GM12873 (cell line): ENCODE measurements around the gene TPD52L2.

Experiments
- TF ChIP-seq, protein P1 (sequence below): IDR thresholded peaks from 2 replicates; pipeline ENCODE4 v1.5.1; 2012; ENCODE audit warnings: low read depth, mild to moderate bottlenecking, moderate library complexity, low read length, control low read depth; ENCODE audit not compliant: insufficient read depth; ENCODE audit errors: missing control alignments

The TPD52L2 gene

DNA sequence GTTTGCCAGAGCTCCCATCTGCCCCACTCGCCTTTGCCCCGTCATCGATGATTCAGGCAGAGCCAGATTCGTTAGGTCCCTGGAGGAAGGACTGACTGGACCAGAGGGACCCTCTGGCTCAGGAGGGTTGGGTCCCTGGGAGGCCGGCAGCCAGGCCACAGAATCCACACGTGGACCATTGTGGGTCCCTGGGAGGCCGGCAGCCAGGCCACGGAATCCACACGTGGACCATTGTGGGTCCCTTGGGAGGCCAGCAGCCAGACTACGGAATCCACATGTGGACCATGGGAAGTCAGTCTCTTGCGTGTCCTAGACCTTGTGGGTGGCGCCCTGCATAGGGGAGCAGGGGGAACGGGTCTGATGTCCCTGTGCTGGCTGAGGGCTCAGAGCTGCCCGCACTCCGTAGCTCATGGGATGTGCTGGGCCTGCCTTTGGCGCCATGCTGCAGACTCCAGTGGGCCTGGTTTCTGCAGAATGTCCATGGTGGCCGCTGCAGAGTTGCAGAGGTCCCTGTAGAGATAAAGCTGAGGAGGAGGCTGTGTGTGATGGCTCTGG lies 67.6 kb downstream of the TPD52L2 start:
- TF ChIP-seq, protein P1, sequence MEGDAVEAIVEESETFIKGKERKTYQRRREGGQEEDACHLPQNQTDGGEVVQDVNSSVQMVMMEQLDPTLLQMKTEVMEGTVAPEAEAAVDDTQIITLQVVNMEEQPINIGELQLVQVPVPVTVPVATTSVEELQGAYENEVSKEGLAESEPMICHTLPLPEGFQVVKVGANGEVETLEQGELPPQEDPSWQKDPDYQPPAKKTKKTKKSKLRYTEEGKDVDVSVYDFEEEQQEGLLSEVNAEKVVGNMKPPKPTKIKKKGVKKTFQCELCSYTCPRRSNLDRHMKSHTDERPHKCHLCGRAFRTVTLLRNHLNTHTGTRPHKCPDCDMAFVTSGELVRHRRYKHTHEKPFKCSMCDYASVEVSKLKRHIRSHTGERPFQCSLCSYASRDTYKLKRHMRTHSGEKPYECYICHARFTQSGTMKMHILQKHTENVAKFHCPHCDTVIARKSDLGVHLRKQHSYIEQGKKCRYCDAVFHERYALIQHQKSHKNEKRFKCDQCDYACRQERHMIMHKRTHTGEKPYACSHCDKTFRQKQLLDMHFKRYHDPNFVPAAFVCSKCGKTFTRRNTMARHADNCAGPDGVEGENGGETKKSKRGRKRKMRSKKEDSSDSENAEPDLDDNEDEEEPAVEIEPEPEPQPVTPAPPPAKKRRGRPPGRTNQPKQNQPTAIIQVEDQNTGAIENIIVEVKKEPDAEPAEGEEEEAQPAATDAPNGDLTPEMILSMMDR, result no peak

DNA sequence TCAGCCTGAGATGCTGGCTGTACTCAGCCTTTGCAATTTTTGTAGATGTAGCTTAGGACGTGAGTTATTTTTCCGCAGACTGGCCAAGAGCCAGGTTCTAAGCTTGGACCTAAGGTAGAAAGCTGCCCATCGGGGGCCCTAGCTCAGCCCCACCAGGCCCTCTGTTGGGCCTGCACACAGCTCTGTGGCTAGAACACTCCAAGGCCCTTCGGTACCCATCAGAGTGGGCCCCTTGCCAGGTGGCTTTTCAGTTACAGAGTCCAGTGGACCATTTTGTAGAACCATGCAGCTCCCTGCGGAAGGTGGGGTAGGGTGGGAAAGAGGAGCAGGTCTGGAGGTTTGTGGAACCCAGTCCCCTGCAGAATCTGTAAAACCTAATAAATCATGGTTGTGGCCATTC lies 68.6 kb downstream of the TPD52L2 start:
- TF ChIP-seq, protein P1, result no peak

DNA sequence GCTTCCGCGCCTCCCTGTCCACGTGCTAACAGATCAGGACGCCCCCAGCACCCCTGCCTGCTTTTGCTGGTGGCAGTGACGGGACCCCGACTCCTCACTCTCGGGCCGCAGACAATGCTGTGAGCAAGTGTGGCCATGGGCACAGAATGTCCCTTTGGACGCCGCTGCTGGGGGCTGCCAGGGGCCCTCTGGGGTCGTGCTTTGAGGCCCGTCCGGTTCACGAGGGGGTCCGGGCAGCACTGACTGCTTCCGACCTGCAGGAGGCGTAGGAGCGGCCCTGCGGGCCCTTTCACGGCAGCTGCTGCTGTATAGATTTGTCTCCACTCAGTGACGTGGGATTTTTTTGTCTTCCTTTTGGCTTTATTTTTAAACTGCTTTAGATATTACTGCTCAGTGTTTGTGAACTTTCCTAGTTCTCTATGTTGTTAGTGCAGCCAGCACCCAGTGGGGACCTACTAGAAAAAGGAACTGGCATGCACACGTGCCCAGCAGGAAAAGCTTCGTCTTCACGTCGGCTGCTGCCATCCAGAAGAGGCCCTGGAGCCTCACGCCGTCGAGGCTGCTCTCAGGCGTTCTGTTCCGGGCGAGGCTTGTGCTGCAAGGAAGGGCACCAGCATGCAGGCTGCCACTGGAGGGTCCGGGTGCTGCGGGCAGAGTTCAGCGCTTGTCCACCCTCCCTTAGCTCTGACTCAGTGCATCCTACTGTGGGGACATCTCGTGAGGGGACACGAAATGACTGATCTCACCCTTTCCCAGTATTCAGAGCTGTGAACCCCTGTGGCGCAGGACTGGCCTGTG lies 69.4 kb downstream of the TPD52L2 start:
- TF ChIP-seq, protein P1, result peak; percentile 42

DNA sequence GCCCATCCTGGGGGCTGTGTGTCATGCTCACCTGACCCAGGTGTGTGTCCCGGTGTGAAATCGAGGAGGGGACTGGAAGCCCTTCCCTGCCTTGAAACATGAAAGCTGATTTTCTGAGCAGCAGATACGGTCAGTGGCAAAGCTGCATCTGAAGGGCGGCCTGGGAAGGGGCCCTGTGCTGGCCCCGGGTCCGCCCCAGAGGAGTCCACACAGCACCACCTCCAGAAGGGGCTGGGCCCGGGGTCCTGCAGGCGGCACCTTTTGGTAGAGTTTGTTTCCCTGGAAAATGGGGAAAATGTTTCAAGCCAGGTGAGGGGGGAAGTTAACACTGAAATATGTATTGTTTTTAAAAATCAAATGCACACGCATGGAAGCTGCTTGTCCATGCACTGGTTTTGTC lies 70.4 kb downstream of the TPD52L2 start:
- TF ChIP-seq, protein P1, result no peak

DNA sequence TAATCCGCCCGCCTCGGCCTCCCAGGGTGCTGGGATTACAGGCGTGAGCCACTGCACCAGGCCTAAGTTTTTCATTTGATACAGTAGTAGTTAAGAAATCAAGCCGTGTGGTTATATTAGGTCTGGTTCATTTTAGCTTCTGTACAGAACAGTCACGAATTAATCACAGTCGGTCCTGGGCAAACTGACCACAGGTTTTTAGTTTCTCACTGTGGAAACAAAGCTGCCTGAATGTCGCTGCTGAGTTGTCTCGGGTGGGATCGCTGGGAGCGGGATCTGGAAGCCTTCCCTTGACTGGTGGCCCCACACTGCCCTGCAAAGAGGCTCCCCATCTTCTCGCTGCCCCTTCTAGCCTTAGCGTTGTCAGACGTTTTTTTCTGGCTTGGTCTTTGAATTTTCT lies 72.5 kb downstream of the TPD52L2 start:
- TF ChIP-seq, protein P1, result no peak

DNA sequence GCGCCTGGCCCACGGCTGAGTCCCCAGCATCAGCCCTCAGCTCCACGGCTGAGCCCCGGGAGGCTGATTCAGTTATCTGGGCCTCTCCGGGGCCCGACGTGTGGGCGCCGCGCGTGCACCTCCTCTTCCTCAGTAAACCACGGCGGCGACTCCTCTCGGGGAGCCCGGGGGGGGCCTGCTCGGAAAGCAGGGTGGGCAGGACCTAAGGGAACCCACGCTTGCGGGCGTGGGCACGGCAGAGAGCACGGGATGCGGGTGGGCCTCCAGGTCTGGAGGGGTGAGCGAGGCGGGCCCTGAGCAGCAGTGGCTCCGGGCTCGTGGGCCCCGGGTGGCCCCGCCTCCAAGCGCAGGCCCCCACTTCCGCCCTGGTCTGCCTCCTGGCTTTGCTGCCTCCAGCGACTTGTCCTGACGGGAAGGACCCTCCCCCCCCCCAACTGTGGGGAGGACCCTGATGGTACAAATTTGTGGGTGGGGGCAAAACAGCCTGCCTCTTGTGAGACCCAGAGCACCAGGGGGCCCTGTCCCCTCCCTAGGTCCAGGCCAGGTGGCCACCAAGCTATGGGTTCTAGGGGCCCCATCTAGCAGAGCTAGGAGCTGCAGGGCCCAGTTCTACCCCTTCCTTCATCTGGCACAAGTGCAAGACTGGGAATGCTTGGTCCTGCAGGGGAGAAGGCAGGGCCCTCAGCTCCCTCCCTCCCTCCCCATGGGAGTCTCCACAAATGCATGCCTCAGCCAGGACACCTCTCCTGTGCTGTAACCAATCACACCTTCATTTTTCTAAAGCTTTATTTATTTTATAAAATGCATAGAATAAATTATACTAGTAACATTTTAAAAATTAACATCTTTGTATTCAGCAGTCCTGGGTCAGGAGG lies 74.2 kb downstream of the TPD52L2 start:
- TF ChIP-seq, protein P1, result no peak

DNA sequence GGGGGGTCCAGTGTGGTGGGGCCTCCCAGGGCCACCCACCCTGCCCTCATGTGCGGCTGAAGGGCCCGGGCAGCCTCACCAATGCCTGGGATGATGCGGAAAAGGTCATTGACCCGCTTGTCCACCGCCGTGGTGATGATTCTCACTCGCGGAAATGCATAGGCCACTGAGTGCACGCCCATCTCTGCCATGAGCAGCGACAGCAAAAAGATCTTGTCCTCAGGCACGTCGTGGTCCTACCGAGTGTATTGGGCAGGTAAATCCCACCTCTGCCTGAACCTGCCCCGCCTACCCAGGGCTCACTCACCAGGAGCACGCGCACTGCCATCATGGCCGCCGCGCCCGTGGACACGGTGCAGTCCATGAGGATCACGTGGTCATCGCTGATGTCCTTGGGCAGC lies 75.0 kb downstream of the TPD52L2 start:
- TF ChIP-seq, protein P1, result no peak
